NB4 (cell line): ENCODE results near the gene PLEKHG1.

Experiments
- DNase-seq: peaks from one replicate; pipeline ENCODE4 v3.0.0; 2010; ENCODE audit warnings: low read depth
- H3K4me3 ChIP-seq: one replicate; pipeline ENCODE4 v1.5.1; 2011; ENCODE audit warnings: mild to moderate bottlenecking, low read depth, low read length, moderate library complexity
- MYC ChIP-seq: IDR thresholded peaks from 2 replicates; pipeline ENCODE4 v1.6.1; 2011; ENCODE audit warnings: low read depth, low read length
- POLR2A ChIP-seq: IDR thresholded peaks from 2 replicates; pipeline ENCODE4 v1.6.1; 2011; ENCODE audit warnings: mild to moderate bottlenecking; ENCODE audit not compliant: insufficient read length; ENCODE audit errors: extremely low read depth
- TF ChIP-seq, protein P1 (sequence below): IDR thresholded peaks from 2 replicates; pipeline ENCODE4 v1.6.1; 2011; ENCODE audit warnings: low read depth, low read length
- TF ChIP-seq, protein P2 (sequence below): IDR thresholded peaks from one replicate; pipeline ENCODE4 v1.5.1; 2012; ENCODE audit warnings: low read depth, low read length

PLEKHG1 gene

DNA sequence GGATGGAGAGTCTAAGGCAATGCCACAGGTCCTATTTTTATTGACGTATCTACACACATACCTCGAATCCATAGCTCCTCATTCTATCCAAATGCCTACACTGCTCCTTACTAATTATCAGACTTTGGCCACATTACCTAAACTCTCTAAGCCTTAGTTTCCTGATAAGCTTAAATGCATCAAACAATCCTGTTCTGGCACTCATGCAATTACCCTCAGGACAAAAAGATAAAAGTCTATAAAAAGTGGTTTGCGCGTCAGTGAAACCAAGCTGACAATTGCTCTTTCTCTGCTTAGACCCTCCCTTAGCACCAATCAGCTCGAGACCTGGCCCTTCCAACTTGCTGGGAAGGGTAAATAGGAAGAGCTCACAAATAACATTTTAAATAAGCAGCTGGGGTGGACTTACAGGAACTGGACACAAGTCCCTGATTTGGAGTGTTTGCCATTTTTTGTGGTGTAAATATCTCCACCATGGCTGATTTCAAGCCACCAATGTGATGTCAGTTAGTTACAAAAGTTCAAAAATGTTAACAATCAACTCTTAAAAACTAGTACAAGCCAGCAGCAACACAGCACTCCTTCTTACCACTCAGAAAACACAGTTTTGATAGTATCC, 7.2 kb upstream of the PLEKHG1 start:
- TF ChIP-seq, protein P1, sequence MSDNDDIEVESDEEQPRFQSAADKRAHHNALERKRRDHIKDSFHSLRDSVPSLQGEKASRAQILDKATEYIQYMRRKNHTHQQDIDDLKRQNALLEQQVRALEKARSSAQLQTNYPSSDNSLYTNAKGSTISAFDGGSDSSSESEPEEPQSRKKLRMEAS = no peak
- TF ChIP-seq, protein P2, sequence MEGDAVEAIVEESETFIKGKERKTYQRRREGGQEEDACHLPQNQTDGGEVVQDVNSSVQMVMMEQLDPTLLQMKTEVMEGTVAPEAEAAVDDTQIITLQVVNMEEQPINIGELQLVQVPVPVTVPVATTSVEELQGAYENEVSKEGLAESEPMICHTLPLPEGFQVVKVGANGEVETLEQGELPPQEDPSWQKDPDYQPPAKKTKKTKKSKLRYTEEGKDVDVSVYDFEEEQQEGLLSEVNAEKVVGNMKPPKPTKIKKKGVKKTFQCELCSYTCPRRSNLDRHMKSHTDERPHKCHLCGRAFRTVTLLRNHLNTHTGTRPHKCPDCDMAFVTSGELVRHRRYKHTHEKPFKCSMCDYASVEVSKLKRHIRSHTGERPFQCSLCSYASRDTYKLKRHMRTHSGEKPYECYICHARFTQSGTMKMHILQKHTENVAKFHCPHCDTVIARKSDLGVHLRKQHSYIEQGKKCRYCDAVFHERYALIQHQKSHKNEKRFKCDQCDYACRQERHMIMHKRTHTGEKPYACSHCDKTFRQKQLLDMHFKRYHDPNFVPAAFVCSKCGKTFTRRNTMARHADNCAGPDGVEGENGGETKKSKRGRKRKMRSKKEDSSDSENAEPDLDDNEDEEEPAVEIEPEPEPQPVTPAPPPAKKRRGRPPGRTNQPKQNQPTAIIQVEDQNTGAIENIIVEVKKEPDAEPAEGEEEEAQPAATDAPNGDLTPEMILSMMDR = no peak
- no peak for TF ChIP-seq MYC
- no peak for TF ChIP-seq POLR2A
- DNase-seq = no peak
- no peak overlapping the region for H3K4me3 ChIP-seq

DNA sequence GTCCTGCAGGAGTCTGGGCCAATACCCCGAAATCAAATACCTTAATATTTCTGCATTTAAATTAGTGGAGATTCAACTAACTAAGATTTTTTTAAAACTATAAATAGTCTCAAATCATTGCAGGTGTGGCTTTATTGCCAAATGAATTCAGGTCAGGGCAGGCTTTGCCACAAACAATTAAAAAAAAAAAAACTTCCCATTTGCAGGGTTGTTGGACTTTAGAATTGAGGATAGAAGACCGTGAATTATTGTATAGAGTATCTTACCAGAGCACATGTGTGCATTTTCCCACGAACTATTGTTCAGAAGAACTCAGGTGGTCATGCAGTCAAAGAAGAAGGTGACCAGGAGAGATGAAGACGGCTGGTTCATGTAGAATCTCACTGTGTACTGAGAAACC, 6.6 kb upstream of the PLEKHG1 start:
- no peak overlapping the region for H3K4me3 ChIP-seq
- no peak for DNase-seq
- TF ChIP-seq, protein P1 = no peak

DNA sequence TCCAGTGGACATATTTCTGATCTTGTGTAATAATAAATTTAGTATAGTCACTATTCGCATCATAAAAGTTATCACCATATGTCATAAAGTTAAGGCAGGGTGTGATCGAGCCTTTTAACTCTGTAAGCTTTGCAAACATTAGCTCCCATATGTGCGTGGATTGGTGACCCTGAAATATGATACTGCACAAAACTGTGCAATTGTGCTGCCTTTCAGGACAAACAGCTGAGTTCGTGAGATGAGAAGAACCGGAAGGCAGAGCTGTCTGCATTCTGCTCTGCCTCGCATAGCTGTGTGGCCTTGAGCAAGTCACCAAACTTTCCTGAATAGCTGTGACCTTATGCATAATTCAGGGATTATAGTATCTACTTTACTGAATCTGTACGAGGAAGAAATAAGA, 3.2 kb upstream of the PLEKHG1 start:
- H3K4me3 ChIP-seq = no peak overlapping the region
- DNase-seq = no peak
- TF ChIP-seq MYC (no peak), POLR2A (no peak)
- TF ChIP-seq, protein P2 = no peak
- TF ChIP-seq, protein P1 = no peak

DNA sequence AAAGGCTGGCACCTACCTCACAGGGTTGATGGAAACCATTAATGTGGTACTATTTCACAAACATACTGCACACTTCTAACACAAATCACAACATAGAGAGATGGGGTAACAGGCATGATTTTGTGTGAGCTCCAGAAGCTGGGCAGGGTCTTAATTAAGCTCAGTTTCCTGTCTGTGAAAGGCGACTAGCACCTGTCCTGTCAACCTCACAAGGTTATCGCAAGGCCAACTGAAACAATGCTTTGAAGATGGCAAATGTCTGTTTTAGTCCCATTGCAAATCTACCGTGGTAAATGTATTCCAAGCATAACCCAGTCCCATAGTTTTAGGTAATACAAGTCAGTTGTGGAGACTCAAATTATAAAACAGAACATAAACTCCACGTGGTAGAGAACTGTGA, 1.3 kb upstream of the PLEKHG1 start:
- DNase-seq = no peak
- no peak overlapping the region for H3K4me3 ChIP-seq
- TF ChIP-seq, protein P2 = no peak

DNA sequence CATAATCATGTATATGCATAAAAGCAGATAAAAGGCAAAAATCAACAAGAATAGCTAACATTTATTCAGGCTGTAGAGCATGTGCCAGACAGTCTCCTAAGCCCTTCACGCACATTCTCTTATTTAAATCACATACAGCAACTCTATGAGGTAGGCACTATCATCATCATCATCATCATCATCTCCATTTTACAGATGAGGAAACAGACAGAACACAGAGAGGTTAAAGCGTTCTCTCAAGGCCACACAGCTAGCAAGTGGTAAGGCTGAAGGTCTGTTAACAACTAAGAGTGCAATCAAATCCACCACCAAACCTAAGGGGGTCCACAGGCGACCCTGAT, 857 bp upstream of the PLEKHG1 start:
- DNase-seq = no peak
- H3K4me3 ChIP-seq = no peak overlapping the region
- TF ChIP-seq, protein P2 = no peak
- TF ChIP-seq, protein P1 = no peak
- TF ChIP-seq POLR2A (no peak), MYC (no peak)

DNA sequence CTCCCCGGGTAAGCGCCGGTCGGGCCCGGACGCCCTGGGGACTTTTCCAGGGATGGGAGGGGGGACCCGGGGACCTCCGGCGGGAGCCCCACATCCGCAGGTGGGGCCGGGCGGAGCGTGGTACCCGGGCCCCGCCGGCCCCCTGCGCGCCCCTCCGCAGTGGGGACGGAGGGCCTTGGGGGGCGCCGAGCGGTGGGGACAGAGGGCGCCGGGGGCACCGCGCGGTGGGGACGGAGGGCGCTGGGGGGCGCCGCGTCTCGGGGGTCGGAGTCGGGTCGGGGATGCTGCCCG, 270 bp downstream of the PLEKHG1 start:
- no peak overlapping the region for H3K4me3 ChIP-seq
- no peak for DNase-seq
- TF ChIP-seq, protein P1 = no peak
- TF ChIP-seq, protein P2 = no peak
- TF ChIP-seq POLR2A (no peak), MYC (no peak)
